ENCODE data around the gene GNPDA1.

DNA sequence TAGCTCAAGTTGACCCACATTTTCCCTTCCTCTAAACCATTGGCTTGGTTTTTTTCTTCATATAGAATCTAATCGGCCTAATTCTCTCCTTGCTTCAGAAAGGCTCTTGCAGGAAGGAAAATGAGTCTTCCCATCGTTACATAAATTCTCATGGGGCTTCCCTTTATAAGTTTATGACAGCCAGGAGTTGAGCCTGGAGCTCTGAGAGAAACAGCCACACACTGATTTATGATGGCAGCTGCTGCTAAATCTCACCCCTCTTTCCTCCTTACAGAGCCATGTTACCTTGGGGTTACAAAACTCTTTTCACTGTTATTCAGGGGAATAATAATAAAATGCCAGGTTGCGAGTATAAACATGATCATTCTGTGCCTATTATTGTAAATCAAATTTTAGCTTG, 49.1 kb downstream of the GNPDA1 start:
- TF ChIP-seq POLR2A (IDR thresholded peaks at IDR 0.05): no peak
- TF ChIP-seq, protein P1, sequence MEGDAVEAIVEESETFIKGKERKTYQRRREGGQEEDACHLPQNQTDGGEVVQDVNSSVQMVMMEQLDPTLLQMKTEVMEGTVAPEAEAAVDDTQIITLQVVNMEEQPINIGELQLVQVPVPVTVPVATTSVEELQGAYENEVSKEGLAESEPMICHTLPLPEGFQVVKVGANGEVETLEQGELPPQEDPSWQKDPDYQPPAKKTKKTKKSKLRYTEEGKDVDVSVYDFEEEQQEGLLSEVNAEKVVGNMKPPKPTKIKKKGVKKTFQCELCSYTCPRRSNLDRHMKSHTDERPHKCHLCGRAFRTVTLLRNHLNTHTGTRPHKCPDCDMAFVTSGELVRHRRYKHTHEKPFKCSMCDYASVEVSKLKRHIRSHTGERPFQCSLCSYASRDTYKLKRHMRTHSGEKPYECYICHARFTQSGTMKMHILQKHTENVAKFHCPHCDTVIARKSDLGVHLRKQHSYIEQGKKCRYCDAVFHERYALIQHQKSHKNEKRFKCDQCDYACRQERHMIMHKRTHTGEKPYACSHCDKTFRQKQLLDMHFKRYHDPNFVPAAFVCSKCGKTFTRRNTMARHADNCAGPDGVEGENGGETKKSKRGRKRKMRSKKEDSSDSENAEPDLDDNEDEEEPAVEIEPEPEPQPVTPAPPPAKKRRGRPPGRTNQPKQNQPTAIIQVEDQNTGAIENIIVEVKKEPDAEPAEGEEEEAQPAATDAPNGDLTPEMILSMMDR (IDR thresholded peaks at IDR 0.05): no peak
